H1 (cell line): ENCODE measurements around the gene LRCH1. TPM values are rescaled to one million over a fixed set of nuclear protein-coding genes. Genes with fewer than 3 reads are reported as not detected.

Experiments
- CTCF ChIA-PET: fragments of 300-600 bp; sonication (Branson Sonifier 250); formaldehyde crosslinking; loops from one replicate; lab custom pipeline; 2021; ENCODE audit not compliant: partially characterized antibody; lab: Charles Lee
- POLR2A ChIA-PET: fragments of 300-600 bp; sonication (Branson Sonifier 250); formaldehyde crosslinking; loops from one replicate; lab custom pipeline; 2021; ENCODE audit warnings: inconsistent platforms; ENCODE audit not compliant: partially characterized antibody; lab: Charles Lee
- DNase-seq, 2 experiments: peaks; one replicate each; pipeline versions ENCODE4 v3.0.0 to v3.0.0-alpha.2; 2010 to 2022; ENCODE audit warnings: low spot score in 2 of 2, low read depth in 1 of 2, mixed read lengths in 1 of 2
- FAIRE-seq: peaks from 2 replicates; lab custom pipeline; 2011; peaks lifted over from hg19 to GRCh38; lab: Jason Lieb, UNC
- H2AFZ ChIP-seq: 2 replicates; pipeline ENCODE4 v1.8.1; 2012; ENCODE audit warnings: low read length, inconsistent platforms
- H2AK5ac ChIP-seq: 2 replicates; pipeline ENCODE4 v1.6.1; 2013; ENCODE audit warnings: low read depth, low read length
- H2BK120ac ChIP-seq: replicated peaks from 2 replicates; pipeline ENCODE3; 2013; ENCODE audit warnings: low read depth, low read length, inconsistent platforms
- H2BK12ac ChIP-seq: 2 replicates; pipeline ENCODE4 v1.6.1; 2013; ENCODE audit warnings: low read depth, low read length
- H2BK15ac ChIP-seq: 2 replicates; pipeline ENCODE4 v1.6.1; 2013; ENCODE audit warnings: low read length
- H2BK20ac ChIP-seq: 2 replicates; pipeline ENCODE4 v1.6.1; 2013; ENCODE audit warnings: low read length
- H2BK5ac ChIP-seq: 2 replicates; pipeline ENCODE4 v1.6.1; 2013; ENCODE audit warnings: low read depth, low read length
- H3K14ac ChIP-seq: 2 replicates; pipeline ENCODE4 v1.6.1; 2013; ENCODE audit warnings: inconsistent platforms; ENCODE audit not compliant: insufficient read length
- H3K18ac ChIP-seq: 2 replicates; pipeline ENCODE4 v1.6.1; 2013; ENCODE audit warnings: low read length; ENCODE audit errors: extremely low read depth
- H3K23ac ChIP-seq: 2 replicates; pipeline ENCODE4 v1.6.1; 2013; ENCODE audit warnings: inconsistent platforms; ENCODE audit not compliant: insufficient read length
- H3K23me2 ChIP-seq: 2 replicates; pipeline ENCODE4 v1.6.1; 2013; ENCODE audit warnings: low read depth, low read length
- H3K27ac ChIP-seq: 2 replicates; pipeline ENCODE4 v1.6.1; 2011; ENCODE audit warnings: low read depth, low read length, inconsistent platforms
- H3K27me3 ChIP-seq, 4 experiments: replicated peaks in 1 of 4; 1 replicate in 1 of 4; 2 replicates in 3 of 4; pipeline versions ENCODE4 v1.6.1 to v1.8.1; 2011 to 2013; ENCODE audit warnings: low read length in 3 of 4, mild to moderate bottlenecking in 3 of 4, inconsistent platforms in 2 of 4, mixed read lengths in 2 of 4, moderate library complexity in 1 of 4; ENCODE audit not compliant: control insufficient read depth in 3 of 4, insufficient read depth in 3 of 4; ENCODE audit errors: extremely low read depth in 1 of 4
- H3K36me3 ChIP-seq, 4 experiments: 2 replicates each; pipeline versions ENCODE4 v1.6.1 to v1.8.1; 2011 to 2013; ENCODE audit warnings: mild to moderate bottlenecking in 4 of 4, low read length in 3 of 4, moderate library complexity in 2 of 4, control low read depth in 1 of 4, inconsistent platforms in 1 of 4; ENCODE audit not compliant: insufficient read depth in 4 of 4, control insufficient read depth in 2 of 4
- H3K4ac ChIP-seq: replicated peaks from 2 replicates; pipeline ENCODE3; 2013; ENCODE audit warnings: low read length, low read depth, mixed read lengths, inconsistent platforms; ENCODE audit not compliant: insufficient read length
- H3K4me1 ChIP-seq, 4 experiments: replicated peaks in 1 of 4; 1 replicate in 1 of 4; 2 replicates in 3 of 4; pipeline versions ENCODE4 v1.6.1 to v1.8.1; 2011 to 2013; ENCODE audit warnings: low read length in 3 of 4, inconsistent platforms in 2 of 4, mixed read lengths in 1 of 4; ENCODE audit not compliant: insufficient read depth in 4 of 4, control insufficient read depth in 3 of 4
- H3K4me2 ChIP-seq, 2 experiments: 2 replicates each; pipeline versions ENCODE4 v1.6.1 to v1.8.1; 2011 to 2013; ENCODE audit warnings: low read depth in 2 of 2, low read length in 2 of 2, control low read depth in 1 of 2, inconsistent platforms in 1 of 2, mild to moderate bottlenecking in 1 of 2; ENCODE audit not compliant: insufficient read depth in 1 of 2
- H3K4me3 ChIP-seq, 4 experiments: fragments of 200-600, 300-600 bp in 1 of 4; sonication (generic), shearing (Covaris generic), sonication (Bioruptor Twin) in 1 of 4; 2 replicates each; pipeline versions ENCODE4 v1.5.1 to v1.8.1; 2011 to 2016; ENCODE audit warnings: low read length in 4 of 4, low read depth in 3 of 4, control low read depth in 2 of 4, inconsistent platforms in 2 of 4, mild to moderate bottlenecking in 2 of 4, mixed read lengths in 1 of 4, moderate library complexity in 1 of 4; ENCODE audit not compliant: insufficient read depth in 2 of 4; ENCODE audit errors: extremely low read depth in 1 of 4
- H3K56ac ChIP-seq: replicated peaks from 2 replicates; pipeline ENCODE3; 2013; ENCODE audit warnings: low read depth, mild to moderate bottlenecking, mixed read lengths, low read length, inconsistent platforms; ENCODE audit not compliant: insufficient read length
- H3K79me1 ChIP-seq: 2 replicates; pipeline ENCODE4 v1.6.1; 2013; ENCODE audit warnings: low read depth, low read length, control low read depth
- H3K79me2 ChIP-seq, 2 experiments: 2 replicates each; pipeline versions ENCODE4 v1.6.1 to v1.8.1; 2012 to 2013; ENCODE audit warnings: low read length in 2 of 2, mild to moderate bottlenecking in 2 of 2, inconsistent platforms in 1 of 2; ENCODE audit not compliant: insufficient read depth in 2 of 2, control insufficient read depth in 1 of 2
- H3K9ac ChIP-seq, 4 experiments: replicated peaks in 1 of 4; 1 replicate in 1 of 4; 2 replicates in 3 of 4; pipeline versions ENCODE4 v1.6.1 to v1.8.1; 2011 to 2013; ENCODE audit warnings: low read depth in 3 of 4, low read length in 3 of 4, control low read depth in 2 of 4, mild to moderate bottlenecking in 2 of 4, moderate library complexity in 2 of 4, inconsistent platforms in 1 of 4; ENCODE audit errors: extremely low read depth in 1 of 4
- H3K9me3 ChIP-seq, 2 experiments: 2 replicates each; pipeline versions ENCODE4 v1.6.1 to v1.8.1; 2012 to 2013; ENCODE audit warnings: mild to moderate bottlenecking in 2 of 2, moderate library complexity in 2 of 2, control low read depth in 1 of 2, inconsistent platforms in 1 of 2, low read depth in 1 of 2, low read length in 1 of 2, mixed read lengths in 1 of 2; ENCODE audit not compliant: insufficient read depth in 2 of 2
- H4K20me1 ChIP-seq, 2 experiments: replicated peaks in 1 of 2; 2 replicates each; pipeline versions ENCODE3 to v1.8.1; 2011 to 2013; ENCODE audit warnings: inconsistent platforms in 2 of 2, low read length in 2 of 2, mild to moderate bottlenecking in 1 of 2; ENCODE audit not compliant: insufficient read depth in 2 of 2, control insufficient read depth in 1 of 2
- H4K5ac ChIP-seq: 2 replicates; pipeline ENCODE4 v1.6.1; 2013; ENCODE audit warnings: low read length, low read depth, mixed read lengths, inconsistent platforms; ENCODE audit not compliant: insufficient read length
- H4K8ac ChIP-seq: 2 replicates; pipeline ENCODE4 v1.8.0; 2013; ENCODE audit warnings: mild to moderate bottlenecking, moderate library complexity, low read length, inconsistent platforms; ENCODE audit not compliant: insufficient read depth; ENCODE audit errors: extremely low read depth
- H4K91ac ChIP-seq: replicated peaks from 2 replicates; pipeline ENCODE3; 2013; ENCODE audit warnings: low read length, mixed read lengths, inconsistent platforms; ENCODE audit not compliant: insufficient read length
- CBX5 ChIP-seq: fragments of 300-800, 300-1000 bp; sonication (generic); IDR thresholded peaks from 2 replicates; pipeline ENCODE4 v1.7.1; 2016; ENCODE audit warnings: antibody characterized with exemption, low read length, low read depth
- CTCF ChIP-seq, 3 experiments: IDR thresholded peaks; 1 replicate in 2 of 3; 2 replicates in 1 of 3; pipeline versions ENCODE4 v1.5.1 to v1.6.1; 2011; ENCODE audit warnings: low read length in 3 of 3, mild to moderate bottlenecking in 3 of 3, inconsistent platforms in 2 of 3, low read depth in 1 of 3, moderate library complexity in 1 of 3; ENCODE audit not compliant: insufficient read depth in 1 of 3; ENCODE audit errors: control extremely low read depth in 1 of 3
- EGR1 ChIP-seq: IDR thresholded peaks from 2 replicates; pipeline ENCODE4 v1.6.1; 2011; ENCODE audit warnings: low read depth, low read length, borderline replicate concordance
- HDAC2 ChIP-seq, 2 experiments: fragments of 300-600 bp in 1 of 2; sonication (generic) in 1 of 2; IDR thresholded peaks; 2 replicates each; pipeline ENCODE4 v1.6.1; 2011 to 2012; ENCODE audit warnings: low read depth in 2 of 2, low read length in 2 of 2, mild to moderate bottlenecking in 2 of 2, moderate library complexity in 2 of 2, borderline replicate concordance in 1 of 2, inconsistent platforms in 1 of 2
- KDM1A ChIP-seq: fragments of 200-600, 300-600 bp; sonication (generic); IDR thresholded peaks from 2 replicates; pipeline ENCODE4 v1.7.1; 2016; ENCODE audit warnings: mild to moderate bottlenecking, low read length, borderline replicate concordance
- YY1 ChIP-seq: IDR thresholded peaks from 2 replicates; pipeline ENCODE4 v1.6.1; 2011; ENCODE audit warnings: low read depth, mild to moderate bottlenecking, low read length
- WGBS, 2 experiments: shearing (Covaris generic) in 1 of 2; methylation state at CpG; one replicate each; pipeline versions ENCODE4 v1.1.6 to v1.1.7; 2013 to 2015; ENCODE audit warnings: low lambda C conversion rate in 2 of 2, mixed read lengths in 2 of 2, inconsistent platforms in 1 of 2, low coverage in 1 of 2, missing lambda C conversion rate in 1 of 2; ENCODE audit not compliant: insufficient replicate concordance in 2 of 2, insufficient coverage in 1 of 2, insufficient read length in 1 of 2; ENCODE audit errors: extremely low coverage in 1 of 2, missing lambda C conversion rate in 1 of 2; 5-methylcytosine and 5-hydroxymethylcytosine counted together
- polyA plus RNA-seq, 7 experiments: library from polyadenylated mRNA; depleted of rRNA in 3 of 7; stranded (reverse) in 5 of 7; unstranded in 2 of 7; fragments of >200 nt in 5 of 7; fragments of 200-250 nt in 2 of 7; gene quantifications; 1 replicate in 5 of 7; 2 replicates in 1 of 7; 4 replicates in 1 of 7; pipeline versions ENCODE4 v1.2.1 to v1.2.3, GENCODE V29; 2011 to 2013; ENCODE audit warnings: missing spikeins in 2 of 7, mixed read lengths in 2 of 7
- total RNA-seq: library from RNA; stranded (reverse); fragmentation: NEBNext Ultra II Directional; extraction: Animal tissue kit (Norgen Biotek cat#: 25700); gene quantifications from 2 replicates; pipeline ENCODE4 v1.2.1, GENCODE V29; 2021

Gene LRCH1
- total and polyA plus RNA-seq, 2 of the 8 experiments (the other 6 are each of a cell fraction or from before 2014, with no cell fraction given): 3.0 to 10.1 TPM

- no peak overlapping the region for H3K27ac ChIP-seq
- POLR2A ChIA-PET: interaction anchor here (1.3 kb wide), 1 partner anchor 10 kb away, joined by 4 read pairs; no protein-coding TSS in a partner anchor
- 79% methylated on average over 6 of the region's 6 CpGs; no CpG with 5 or more reads in 1 of the 2 experiments for WGBS, 2 experiments
Observed at GRCh38 chr13:46795321-46795720, 242.4 kb downstream of the LRCH1 start.

More at GRCh38 chr13:46795321-46795720, 242.4 kb downstream of the LRCH1 start:
- Histone ChIP-seq H3K23ac (no peak overlapping the region), H3K4me2 (peak overlapping the region; percentile 4 to 6; a peak in 1 of 4 replicates)
- no peak for TF ChIP-seq EGR1
- no peak for TF ChIP-seq HDAC2 (IDR thresholded peaks at IDR 0.05; ENCODE audit: borderline replicate concordance in 1 of 2, low read depth in 2 of 2, low read length in 2 of 2)
- TF ChIP-seq CBX5: no peak
- TF ChIP-seq CTCF (IDR thresholded peaks at IDR 0.05; ENCODE audit: control extremely low read depth in 1 of 3, insufficient read depth in 1 of 3, low read depth in 1 of 3, low read length in 3 of 3): peak in 2 of 3 experiments; percentile 22 to 24; a peak in 2 of 4 replicates
- TF ChIP-seq YY1: no peak
- TF ChIP-seq KDM1A: no peak
- TF ChIP-seq, all 59 proteins: peak for 1
- Histone ChIP-seq H3K36me3 (peaks cover 0 to 7% (median 5%) of the 10 kb centered on the region in 4 experiments; a peak in 4 of 8 replicates), H3K4me3 (no peak overlapping the region), H2BK15ac (no peak overlapping the region), H3K18ac (no peak overlapping the region), H3K56ac (no peak overlapping the region), H2AK5ac (no peak overlapping the region), H2BK5ac (no peak overlapping the region), H2BK120ac (no peak overlapping the region), H3K23me2 (peaks cover 4% of the 10 kb centered on the region; the same call in 1 of the 2 replicates), H3K14ac (no peak overlapping the region), H3K27me3 (no peaks in the 10 kb centered on the region; a peak in 1 of 7 replicates), H3K4me1 (peaks cover 0 to 3% (median under 1%) of the 10 kb centered on the region in 4 experiments; a peak in 1 of 7 replicates), H3K79me2 (no peaks in the 10 kb centered on the region), H3K79me1 (no peaks in the 10 kb centered on the region), H3K9ac (no peak overlapping the region), H4K5ac (no peak overlapping the region), H3K9me3 (no peaks in the 10 kb centered on the region), H4K91ac (no peak overlapping the region), H2BK20ac (no peak overlapping the region), H4K20me1 (no peaks in the 10 kb centered on the region), H2AFZ (no peak overlapping the region), H2BK12ac (no peak overlapping the region), H3K4ac (no peak overlapping the region), H4K8ac (no peak overlapping the region)
- DNase-seq (no peak), FAIRE-seq (no peak)
- CTCF ChIA-PET: interaction anchor here (0.9 to 1.4 kb wide), 2 partner anchors 21 to 30 kb away, joined by 3 to 5 read pairs; no protein-coding TSS in a partner anchor
